ENCODE data around the gene IWS1.

Gene IWS1

GRCh38 chr2:127486247-127487058 lies 39.8 kb downstream of the IWS1 start:
- DNase-seq, result no peak

- no peak for DNase-seq
Measured at GRCh38 chr2:127485694-127486071, 40.6 kb downstream of the IWS1 start.

- DNase-seq, result no peak
Measured at GRCh38 chr2:127485051-127485693, 41.1 kb downstream of the IWS1 start.

GRCh38 chr2:127482031-127482430 lies 44.3 kb downstream of the IWS1 start:
- DNase-seq, result no peak

GRCh38 chr2:127479866-127480743 lies 46.2 kb downstream of the IWS1 start:
- no peak for DNase-seq

GRCh38 chr2:127479219-127479825 lies 47.0 kb downstream of the IWS1 start:
- peak; percentile 70 for DNase-seq

- DNase-seq, result no peak
Measured at GRCh38 chr2:127475788-127476187, 50.5 kb downstream of the IWS1 start.

GRCh38 chr2:127472268-127472667 lies 54.0 kb downstream of the IWS1 start:
- no peak for DNase-seq

GRCh38 chr2:127471286-127471988 lies 54.9 kb downstream of the IWS1 start:
- no peak for DNase-seq

- no peak for DNase-seq
Measured at GRCh38 chr2:127469974-127470373, 56.3 kb downstream of the IWS1 start.

GRCh38 chr2:127469051-127469450 lies 57.2 kb downstream of the IWS1 start:
- no peak for DNase-seq

- DNase-seq, result no peak
Measured at GRCh38 chr2:127465258-127465657, 61.0 kb downstream of the IWS1 start.

GRCh38 chr2:127464470-127465257 lies 61.6 kb downstream of the IWS1 start:
- no peak for DNase-seq

- no peak for DNase-seq
Measured at GRCh38 chr2:127463155-127463991, 62.9 kb downstream of the IWS1 start.

- no peak for DNase-seq
Measured at GRCh38 chr2:127462461-127462860, 63.8 kb downstream of the IWS1 start.

- no peak for DNase-seq
Measured at GRCh38 chr2:127456960-127457359, 69.3 kb downstream of the IWS1 start.

- DNase-seq, result no peak
Measured at GRCh38 chr2:127455566-127456493, 70.5 kb downstream of the IWS1 start.

- no peak for DNase-seq
Measured at GRCh38 chr2:127454595-127455565, 71.4 kb downstream of the IWS1 start.

Measured in NCI-H1694 (cell line).